OCI-LY7 (cell line): ENCODE results near the gene SFT2D2. TPM values are rescaled to one million over a fixed set of nuclear protein-coding genes. Genes with fewer than 3 reads are reported as not detected.

Experiments used
- BruUV-seq: library from RNA; stranded (reverse); fragments of 400-500 nt; replicated peaks from 2 replicates; lab custom pipeline; 2021; lab: Mats Ljungman, UMichigan
- CTCF ChIA-PET: fragments of 300-600 bp; sonication (Branson Sonifier 250); formaldehyde crosslinking; loops from one replicate; lab custom pipeline; 2022; ENCODE audit warnings: antibody characterized with exemption; ENCODE audit not compliant: unreplicated experiment; lab: Charles Lee
- POLR2A ChIA-PET: fragments of 300-600 bp; sonication (Branson Sonifier 250); formaldehyde crosslinking; loops from one replicate; lab custom pipeline; 2022; ENCODE audit warnings: antibody characterized with exemption; lab: Charles Lee
- DNase-seq: peaks from one replicate; pipeline ENCODE4 v3.0.0-alpha.2; 2015; ENCODE audit warnings: low spot score
- H2AFZ ChIP-seq: fragments of 200-600 bp; sonication (generic), shearing (Covaris generic); 2 replicates; pipeline ENCODE4 v1.6.1; 2014; ENCODE audit warnings: mild to moderate bottlenecking, antibody characterized with exemption, low read length, moderate library complexity
- H3K27ac ChIP-seq: fragments of 200-600 bp; sonication (generic); 2 replicates; pipeline ENCODE4 v1.5.1; 2014; ENCODE audit warnings: mixed run types, low read depth, mild to moderate bottlenecking, moderate library complexity, low read length, inconsistent platforms; ENCODE audit not compliant: poor library complexity, severe bottlenecking
- H3K36me3 ChIP-seq: fragments of 200-600 bp; sonication (generic); 2 replicates; pipeline ENCODE4 v1.6.1; 2014; ENCODE audit warnings: mild to moderate bottlenecking, antibody characterized with exemption, low read length, moderate library complexity, mixed read lengths; ENCODE audit not compliant: insufficient read depth
- H3K4me1 ChIP-seq: fragments of 200-600 bp; sonication (generic); 2 replicates; pipeline ENCODE4 v1.5.1; 2014; ENCODE audit warnings: mild to moderate bottlenecking, low read length; ENCODE audit not compliant: insufficient read depth, poor library complexity, severe bottlenecking
- H3K4me2 ChIP-seq: fragments of 200-600 bp; sonication (generic); 2 replicates; pipeline ENCODE4 v1.6.1; 2014; ENCODE audit warnings: mild to moderate bottlenecking, low read length
- H3K4me3 ChIP-seq: fragments of 200-600 bp; sonication (generic); 2 replicates; pipeline ENCODE4 v1.5.1; 2014; ENCODE audit warnings: mild to moderate bottlenecking, low read depth, low read length; ENCODE audit not compliant: poor library complexity, severe bottlenecking
- H3K79me2 ChIP-seq: fragments of 200-600 bp; sonication (generic); 2 replicates; pipeline ENCODE4 v1.6.1; 2016; ENCODE audit warnings: low read depth, mild to moderate bottlenecking, low read length, moderate library complexity, mixed read lengths; ENCODE audit not compliant: insufficient read depth
- H3K9me2 ChIP-seq: fragments of 200-600 bp; sonication (generic); 2 replicates; pipeline ENCODE4 v1.6.1; 2016; ENCODE audit warnings: mild to moderate bottlenecking, low read length, mixed read lengths; ENCODE audit not compliant: insufficient read depth
- H3K9me3 ChIP-seq: fragments of 200-600 bp; sonication (generic); 2 replicates; pipeline ENCODE4 v1.6.1; 2014; ENCODE audit warnings: mild to moderate bottlenecking, mixed run types, low read length, mixed read lengths
- H4K20me1 ChIP-seq: fragments of 200-600 bp; sonication (generic); 2 replicates; pipeline ENCODE4 v1.6.1; 2014; ENCODE audit warnings: mild to moderate bottlenecking, antibody characterized with exemption, low read length, moderate library complexity, mixed read lengths; ENCODE audit not compliant: insufficient read depth
- CTCF ChIP-seq: fragments of 200-600 bp; sonication (generic); conservative IDR thresholded peaks from 2 replicates; pipeline ENCODE4 v1.5.1; 2014; ENCODE audit warnings: mild to moderate bottlenecking, antibody characterized with exemption, low read length, moderate library complexity, mixed read lengths
- EZH2phosphoT487 ChIP-seq: fragments of 200-600 bp; sonication (generic); IDR thresholded peaks from 2 replicates; pipeline ENCODE4 v1.6.1; 2018; ENCODE audit warnings: low read depth, borderline replicate concordance, mild to moderate bottlenecking, mixed run types, antibody characterized with exemption, low read length, moderate library complexity, mixed read lengths
- intact Hi-C: fragments of 100-400 bp; cut with micrococcal nuclease; formaldehyde crosslinking; loops from one replicate; pipeline ENCODE4 v1.10.0; 2022; ENCODE audit not compliant: unreplicated experiment
- total RNA-seq, 2 experiments: library from RNA; depleted of rRNA in 1 of 2; stranded (reverse); fragments of >200 nt in 1 of 2; shearing (Covaris generic) in 1 of 2; gene quantifications; 2 replicates each; pipeline ENCODE4 v1.2.3, GENCODE V29; 2014 to 2022

The SFT2D2 gene
- total RNA-seq, 2 experiments from 2014 or later, result 22.3 to 50.0 TPM

GRCh38 chr1:168230709-168231108 lies 4.9 kb downstream of the SFT2D2 start:
- no peaks in the 10 kb centered on the region for H3K9me2 ChIP-seq
- H3K9me3 ChIP-seq, result no peaks in the 10 kb centered on the region
- no peak overlapping the region for H3K27ac ChIP-seq
- no TSS peak for BruUV-seq
- H3K4me1 ChIP-seq, result peaks cover 24% of the 10 kb centered on the region
- peaks cover 56% of the 10 kb centered on the region for H3K79me2 ChIP-seq
- H3K4me2 ChIP-seq, result no peak overlapping the region
- intact Hi-C loops, result no loop called here
- peaks cover 16% of the 10 kb centered on the region for H4K20me1 ChIP-seq
- H2AFZ ChIP-seq, result no peak overlapping the region
- CTCF ChIA-PET, result no interaction called here
- TF ChIP-seq CTCF (no peak), EZH2phosphoT487 (no peak)
- H3K4me3 ChIP-seq, result no peak overlapping the region
- POLR2A ChIA-PET, result no interaction called here
- peaks cover 65% of the 10 kb centered on the region for H3K36me3 ChIP-seq
- DNase-seq, result no peak

GRCh38 chr1:168234846-168235547 lies 9.2 kb downstream of the SFT2D2 start:
- Histone ChIP-seq H2AFZ (no peak overlapping the region), H3K4me2 (no peak overlapping the region), H3K27ac (no peak overlapping the region), H4K20me1 (no peaks in the 10 kb centered on the region), H3K9me3 (no peaks in the 10 kb centered on the region), H3K4me1 (no peaks in the 10 kb centered on the region), H3K9me2 (no peaks in the 10 kb centered on the region), H3K36me3 (peaks cover 96% of the 10 kb centered on the region), H3K79me2 (peaks cover 15% of the 10 kb centered on the region), H3K4me3 (no peak overlapping the region)
- ChIA-PET CTCF (interaction anchor here (1.8 kb wide), 1 partner anchor 9 kb away, joined by 8 read pairs; the partner anchor contains the start of gene SFT2D2), POLR2A (interaction anchor here (0.7 to 1.5 kb wide), 6 partner anchors 8 to 1872 kb away, joined by 3 to 6 read pairs (median 4); no protein-coding TSS in a partner anchor)
- TF ChIP-seq CTCF (peak; percentile 78), EZH2phosphoT487 (no peak)
- intact Hi-C loops, result no loop called here
- no TSS peak for BruUV-seq
- DNase-seq, result peak; percentile 52

- intact Hi-C loops, result no loop called here
- no peaks in the 10 kb centered on the region for H3K9me3 ChIP-seq
- TF ChIP-seq CTCF (peak; percentile 51; the same call in 1 of the 2 replicates), EZH2phosphoT487 (no peak)
- no peaks in the 10 kb centered on the region for H3K4me1 ChIP-seq
- ChIA-PET CTCF (interaction anchor here (1.8 kb wide), 1 partner anchor 10 kb away, joined by 8 read pairs; the partner anchor contains the start of gene SFT2D2), POLR2A (interaction anchor here (0.6 to 1.5 kb wide), 4 partner anchors 8 to 99 kb away, joined by 3 to 6 read pairs (median 3); no protein-coding TSS in a partner anchor)
- no peaks in the 10 kb centered on the region for H3K9me2 ChIP-seq
- DNase-seq, result no peak
- no peak overlapping the region for H2AFZ ChIP-seq
- no TSS peak for BruUV-seq
- peaks cover 98% of the 10 kb centered on the region for H3K36me3 ChIP-seq
- no peak overlapping the region for H3K4me2 ChIP-seq
- H3K4me3 ChIP-seq, result no peak overlapping the region
- H3K79me2 ChIP-seq, result peaks cover 11% of the 10 kb centered on the region; the same call in 1 of the 2 replicates
- H4K20me1 ChIP-seq, result no peaks in the 10 kb centered on the region
- no peak overlapping the region for H3K27ac ChIP-seq
Observed at GRCh38 chr1:168235548-168235885, 9.7 kb downstream of the SFT2D2 start.
